Measurements from ENCODE around the gene HDAC2. TPM values are rescaled to one million over a fixed set of nuclear protein-coding genes. Genes with fewer than 3 reads are reported as not detected.
A peak's percentile ranks its signal among the peaks of the same experiment; 100 is the strongest.
"Not testable (repeated sequence)": the region's sequence is repeated elsewhere in the genome, so short reads cannot be mapped to it uniquely, and the experiment has no call there.

The HDAC2 gene
- total RNA-seq, 3 donors from 2014 or later, result 144 to 160 (median 160) TPM

DNA sequence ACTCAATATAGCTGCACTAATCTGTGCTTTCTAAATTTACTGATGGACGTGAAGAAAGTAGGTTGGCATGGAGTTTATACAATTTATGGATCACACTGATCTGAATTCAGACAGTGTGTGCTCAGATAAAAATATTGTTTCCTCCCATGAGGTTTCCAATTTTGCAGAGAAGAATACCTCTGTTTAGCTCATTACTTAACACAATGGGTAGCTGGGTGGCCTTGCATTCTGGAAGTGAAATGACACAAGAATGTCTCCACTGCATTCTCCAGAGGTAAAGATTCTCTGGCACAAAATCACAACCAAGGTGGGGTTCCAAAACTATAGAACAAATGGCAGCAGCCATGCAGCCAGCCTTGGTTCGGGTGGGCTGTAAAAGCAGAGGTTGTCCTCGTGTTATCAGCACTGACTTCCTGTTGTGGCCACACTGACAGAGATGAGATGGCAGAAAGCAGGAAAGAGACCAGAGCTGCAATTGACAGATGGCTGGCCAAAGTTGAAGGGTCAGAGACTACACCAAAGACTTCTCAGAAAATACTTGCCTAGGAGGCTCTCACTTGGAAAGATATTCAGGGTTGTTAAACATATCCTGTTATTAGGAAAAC, 50.2 kb downstream of the HDAC2 start:
- Mint-ChIP-seq H3K4me1 (ENCODE audit: low read depth) (peaks cover 11% of the 10 kb centered on the region), H3K36me3 (ENCODE audit: insufficient read depth) (no peaks in the 10 kb centered on the region), H3K9me3 (no peaks in the 10 kb centered on the region), H3K4me3 (no peak overlapping the region), H3K27me3 (ENCODE audit: low read depth) (no peaks in the 10 kb centered on the region)
- ATAC-seq (no peak), DNase-seq (no peak)

DNA sequence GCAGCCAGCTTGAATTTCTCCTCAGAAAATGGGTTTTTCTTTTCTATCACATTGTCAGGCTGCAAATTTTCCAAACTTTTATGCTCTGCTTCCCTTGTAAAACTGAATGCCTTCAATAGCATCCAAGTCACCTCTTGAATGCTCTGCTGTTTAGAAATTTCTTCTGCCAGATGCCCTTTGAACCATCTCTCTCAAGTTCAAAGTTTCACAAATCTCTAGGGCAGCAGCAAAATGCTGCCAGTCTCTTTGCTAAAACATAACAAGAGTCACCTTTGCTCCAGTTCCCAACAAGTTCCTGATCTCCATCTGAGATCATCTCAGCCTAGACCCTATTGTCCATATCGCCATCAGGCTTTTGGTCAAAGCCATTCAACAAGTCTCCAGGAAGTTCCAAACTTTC, 60.7 kb downstream of the HDAC2 start:
- DNase-seq; ATAC-seq; H3K4me1 Mint-ChIP-seq (ENCODE audit: low read depth); H3K4me3 Mint-ChIP-seq; H3K9me3 Mint-ChIP-seq; H3K36me3 Mint-ChIP-seq (ENCODE audit: insufficient read depth); H3K27me3 Mint-ChIP-seq (ENCODE audit: low read depth): not testable (repeated sequence)

DNA sequence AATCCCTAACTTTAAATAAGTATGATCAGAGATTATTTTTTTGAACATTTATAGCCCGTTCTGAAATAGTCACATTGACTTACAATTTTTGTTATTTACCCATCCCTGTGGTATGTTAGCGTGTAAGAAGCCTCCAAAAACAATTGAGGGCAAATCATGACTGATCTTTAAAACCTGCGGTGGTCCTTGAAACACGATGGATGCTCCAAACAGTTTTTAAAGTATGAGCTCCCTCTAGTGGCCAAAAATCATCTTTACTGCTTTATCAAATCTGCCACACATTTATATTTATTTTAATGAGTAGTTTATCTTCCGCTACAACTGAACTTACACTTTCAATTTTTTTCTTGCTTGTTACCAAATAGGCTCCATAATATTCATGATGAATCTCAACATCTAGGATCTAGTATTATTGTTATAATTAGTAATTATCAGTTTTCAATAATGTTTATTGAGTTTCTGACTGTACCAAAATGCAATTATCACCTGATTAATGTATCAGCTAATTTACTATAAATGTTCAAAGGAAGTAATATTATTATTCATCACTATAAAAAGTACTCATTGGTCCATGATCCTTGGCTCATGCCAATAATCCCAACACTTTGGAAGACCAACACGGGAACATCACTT, 61.6 kb downstream of the HDAC2 start:
- H3K36me3 Mint-ChIP-seq (ENCODE audit: insufficient read depth), result no peaks in the 10 kb centered on the region
- no peaks in the 10 kb centered on the region for H3K9me3 Mint-ChIP-seq
- DNase-seq (no peak), ATAC-seq (peak in 1 of 2 donors; percentile 61)
- H3K4me1 Mint-ChIP-seq (ENCODE audit: low read depth), result no peaks in the 10 kb centered on the region
- H3K27me3 Mint-ChIP-seq (ENCODE audit: low read depth), result peaks cover 3% of the 10 kb centered on the region
- no peak overlapping the region for H3K4me3 Mint-ChIP-seq

DNA sequence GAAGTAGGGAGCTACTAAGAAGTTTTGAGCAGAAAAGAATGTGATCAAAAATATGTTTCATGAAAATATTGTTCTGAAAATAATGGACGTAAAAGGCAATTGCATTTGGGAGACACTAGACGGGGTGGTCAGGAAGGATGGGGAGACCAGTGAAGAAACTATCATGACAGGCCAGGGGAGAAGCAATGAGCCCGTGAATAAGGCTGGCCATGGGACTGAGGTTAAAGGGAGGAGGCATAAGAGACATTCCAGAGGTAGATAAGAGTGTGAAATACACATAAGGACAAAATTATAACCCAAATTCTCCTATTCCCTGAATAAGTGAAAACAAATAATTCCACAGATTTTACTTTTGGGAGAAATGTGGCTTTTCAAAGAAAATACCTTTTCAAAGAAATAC, 62.1 kb downstream of the HDAC2 start:
- DNase-seq (no peak), ATAC-seq (no peak)
- Mint-ChIP-seq H3K27me3 (ENCODE audit: low read depth) (peaks cover 6% of the 10 kb centered on the region), H3K36me3 (ENCODE audit: insufficient read depth) (no peaks in the 10 kb centered on the region), H3K4me1 (ENCODE audit: low read depth) (no peaks in the 10 kb centered on the region), H3K9me3 (no peaks in the 10 kb centered on the region), H3K4me3 (no peak overlapping the region)

DNA sequence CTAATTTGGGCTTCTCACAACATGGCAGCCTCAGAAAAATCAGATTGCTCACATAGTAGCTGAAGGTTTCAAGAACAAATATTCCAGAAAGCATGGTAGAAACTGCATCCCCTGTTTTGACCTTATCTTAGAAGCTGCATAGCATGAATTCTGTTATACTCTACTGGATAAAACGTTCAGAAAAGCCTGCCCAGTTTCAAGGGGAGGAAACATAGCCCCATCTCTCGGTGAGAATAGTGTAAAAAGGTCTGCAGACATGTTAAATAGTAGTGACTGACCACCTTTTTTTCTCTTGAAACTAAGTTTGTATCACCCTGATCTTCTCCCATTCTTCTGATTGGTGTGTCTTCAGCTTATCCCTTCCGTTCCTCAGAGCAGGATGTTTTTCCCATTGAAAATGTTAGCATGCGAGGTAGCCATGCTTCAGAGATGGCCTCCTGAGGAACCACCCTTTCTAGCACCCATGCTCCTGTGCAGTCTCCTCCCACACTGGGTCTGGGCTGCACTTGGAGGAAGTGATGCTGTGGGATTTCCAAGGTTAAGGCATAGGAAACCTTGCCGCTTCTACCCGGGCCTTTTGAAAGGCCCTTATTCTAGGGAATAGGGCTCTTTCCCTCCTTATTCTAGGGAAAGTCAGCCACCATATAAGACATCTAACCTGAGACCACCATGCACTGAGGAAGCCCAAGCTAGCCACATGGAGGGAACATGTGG, 63.7 kb downstream of the HDAC2 start:
- ATAC-seq (no peak), DNase-seq (no peak)
- Mint-ChIP-seq H3K4me1 (ENCODE audit: low read depth) (no peaks in the 10 kb centered on the region), H3K9me3 (no peaks in the 10 kb centered on the region), H3K27me3 (ENCODE audit: low read depth) (peaks cover 6% of the 10 kb centered on the region), H3K4me3 (no peak overlapping the region), H3K36me3 (ENCODE audit: insufficient read depth) (no peaks in the 10 kb centered on the region)

DNA sequence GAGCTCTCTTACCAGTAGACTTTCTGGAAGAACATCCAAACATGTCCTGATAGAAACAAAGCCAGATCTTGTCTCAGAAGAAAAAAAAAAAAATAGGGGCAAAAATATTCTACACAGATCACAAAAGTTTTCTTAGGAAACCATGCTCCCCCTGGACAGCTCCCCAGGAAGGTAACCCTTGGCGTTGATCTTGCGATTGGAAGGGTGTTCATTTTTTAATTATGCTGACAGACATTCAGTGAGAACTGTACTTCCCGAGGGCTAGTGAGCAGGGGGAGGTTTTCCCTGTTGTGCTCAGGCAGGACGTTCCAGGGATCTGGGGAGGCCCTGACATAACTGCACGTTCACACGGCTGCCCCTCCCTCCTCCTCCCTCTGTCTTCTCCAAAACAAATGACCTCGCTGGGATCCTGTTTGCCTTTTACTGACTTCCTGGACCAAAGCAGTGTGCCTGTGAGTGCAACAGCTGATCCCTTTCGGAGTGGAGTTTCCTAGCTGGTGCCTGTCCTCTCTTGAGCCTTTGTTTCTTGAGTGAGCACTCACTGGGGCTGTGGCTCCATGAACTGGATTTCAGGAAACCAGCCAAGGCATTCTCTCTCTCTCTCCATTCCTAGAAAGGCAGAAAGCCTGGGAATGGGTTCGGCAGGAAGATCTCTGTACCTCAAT, 67.2 kb downstream of the HDAC2 start:
- Mint-ChIP-seq H3K4me3 (no peak overlapping the region), H3K4me1 (ENCODE audit: low read depth) (no peaks in the 10 kb centered on the region), H3K36me3 (ENCODE audit: insufficient read depth) (no peaks in the 10 kb centered on the region), H3K27me3 (ENCODE audit: low read depth) (peaks cover 4% of the 10 kb centered on the region), H3K9me3 (no peaks in the 10 kb centered on the region)
- ATAC-seq, result no peak
- DNase-seq, result no peak

DNA sequence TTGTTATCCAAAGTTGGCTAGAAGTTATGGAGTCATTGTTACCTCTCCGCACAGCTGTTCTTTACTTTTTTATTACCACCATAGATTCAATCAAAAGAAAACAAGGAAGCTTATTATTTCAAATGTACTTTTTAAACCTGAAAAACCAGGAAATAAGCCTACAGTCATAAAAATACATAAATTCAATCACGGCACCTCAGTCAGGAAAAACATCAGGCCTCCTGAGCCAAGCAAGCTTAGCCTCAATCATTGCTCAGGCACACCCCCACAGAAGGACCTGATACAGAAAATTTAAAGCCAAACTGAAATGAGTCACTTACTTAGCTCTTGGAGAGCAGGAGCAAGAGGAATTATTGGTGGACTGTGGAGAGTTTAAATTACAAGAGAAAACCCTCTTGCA, 69.5 kb downstream of the HDAC2 start:
- H3K4me3 Mint-ChIP-seq, result no peak overlapping the region
- no peak for ATAC-seq
- no peaks in the 10 kb centered on the region for H3K36me3 Mint-ChIP-seq (ENCODE audit: insufficient read depth)
- H3K27me3 Mint-ChIP-seq (ENCODE audit: low read depth), result peaks cover 2% of the 10 kb centered on the region
- no peak for DNase-seq
- H3K9me3 Mint-ChIP-seq, result no peaks in the 10 kb centered on the region
- no peaks in the 10 kb centered on the region for H3K4me1 Mint-ChIP-seq (ENCODE audit: low read depth)

DNA sequence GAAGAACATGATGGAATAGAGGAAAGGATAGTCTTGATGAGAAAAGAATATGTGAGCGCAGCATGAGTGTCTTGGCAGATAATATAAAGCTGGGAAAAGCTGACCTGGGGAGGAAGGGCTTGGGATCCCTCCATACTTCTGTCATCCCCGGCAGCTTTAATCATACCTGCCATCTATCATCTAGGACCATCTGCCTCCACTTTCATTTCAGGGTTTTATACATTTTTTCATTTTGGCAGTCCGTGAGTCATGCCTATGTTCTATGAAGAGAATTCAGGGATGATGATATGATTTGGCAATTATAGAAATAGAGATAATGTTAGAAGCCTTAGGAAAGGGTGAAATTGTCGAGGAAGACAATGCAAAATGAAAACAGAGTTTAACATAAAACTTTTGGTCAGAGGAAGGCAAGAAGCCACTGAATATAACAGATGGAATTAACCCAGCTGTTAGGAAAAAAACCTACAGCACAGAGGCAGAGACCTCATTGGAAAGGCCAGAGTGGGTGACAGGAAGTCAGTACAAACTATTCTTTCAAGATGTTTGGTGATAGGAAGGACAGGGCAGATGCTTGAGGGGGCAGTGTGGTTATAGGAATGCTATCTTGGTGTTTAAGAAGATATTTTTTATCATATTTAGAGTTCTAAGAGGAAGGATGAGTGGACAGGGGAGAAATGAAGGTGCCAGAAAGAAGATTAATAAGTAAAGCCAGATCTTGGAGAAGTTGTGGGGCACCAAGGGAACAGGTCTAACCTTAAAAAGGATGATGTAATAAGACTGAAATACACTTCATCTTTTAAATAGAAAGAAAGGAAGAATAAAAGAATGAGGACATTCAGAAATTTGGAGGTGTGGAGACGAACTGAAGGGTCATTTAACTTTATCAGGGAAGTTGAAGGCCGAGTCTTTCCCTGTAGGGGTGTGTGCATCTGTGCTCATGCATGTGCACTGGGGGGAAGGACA, 76.0 kb downstream of the HDAC2 start:
- ATAC-seq (no peak), DNase-seq (no peak)
- H3K4me3 Mint-ChIP-seq, result no peak overlapping the region
- no peaks in the 10 kb centered on the region for H3K36me3 Mint-ChIP-seq (ENCODE audit: insufficient read depth)
- H3K27me3 Mint-ChIP-seq (ENCODE audit: low read depth), result peaks cover 2% of the 10 kb centered on the region
- H3K4me1 Mint-ChIP-seq (ENCODE audit: low read depth), result no peaks in the 10 kb centered on the region
- peaks cover 4% of the 10 kb centered on the region for H3K9me3 Mint-ChIP-seq

DNA sequence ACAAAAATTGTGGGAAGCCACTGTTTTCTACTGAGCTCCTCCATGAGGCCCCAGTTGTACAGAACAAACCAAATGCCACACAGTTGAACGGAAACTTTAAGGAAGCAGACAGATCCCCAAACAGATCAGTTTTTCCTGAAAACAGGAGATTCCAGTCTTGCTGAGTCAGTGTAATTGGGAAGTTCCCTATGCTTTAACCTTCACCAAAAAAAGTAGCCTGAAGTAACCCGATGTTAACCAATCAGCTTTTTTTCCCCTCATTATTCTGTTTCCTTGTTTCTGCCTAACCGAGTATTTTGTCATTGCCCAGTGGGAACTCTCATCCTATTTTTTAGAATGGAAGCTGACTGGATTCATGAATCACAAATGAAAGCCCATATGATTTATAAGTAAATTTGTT, 77.1 kb downstream of the HDAC2 start:
- ATAC-seq, result no peak
- peaks cover 2% of the 10 kb centered on the region for H3K27me3 Mint-ChIP-seq (ENCODE audit: low read depth)
- DNase-seq, result no peak
- peaks cover 4% of the 10 kb centered on the region for H3K9me3 Mint-ChIP-seq
- H3K4me1 Mint-ChIP-seq (ENCODE audit: low read depth), result no peaks in the 10 kb centered on the region
- no peaks in the 10 kb centered on the region for H3K36me3 Mint-ChIP-seq (ENCODE audit: insufficient read depth)
- H3K4me3 Mint-ChIP-seq, result no peak overlapping the region

DNA sequence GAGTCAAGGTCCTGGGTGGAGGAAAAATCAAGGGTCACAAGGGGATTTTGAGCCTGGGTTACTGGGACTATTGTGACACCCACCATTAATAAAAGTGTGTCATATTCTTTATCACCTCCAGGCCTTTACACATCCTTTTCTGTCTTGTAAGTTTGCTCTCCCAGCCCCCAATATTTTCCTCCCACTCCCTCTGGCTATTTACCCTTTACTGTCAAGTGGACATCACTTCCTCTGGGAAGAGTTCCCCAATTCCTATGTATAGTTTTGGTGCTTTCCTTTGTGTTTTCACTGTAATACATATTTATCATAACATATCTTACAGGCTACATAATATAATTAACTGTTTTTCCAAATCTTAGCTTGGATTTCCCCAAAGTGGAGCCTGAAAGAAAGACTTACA, 77.5 kb downstream of the HDAC2 start:
- peaks cover 4% of the 10 kb centered on the region for H3K27me3 Mint-ChIP-seq (ENCODE audit: low read depth)
- H3K4me3 Mint-ChIP-seq, result no peak overlapping the region
- DNase-seq, result no peak
- H3K4me1 Mint-ChIP-seq (ENCODE audit: low read depth), result no peaks in the 10 kb centered on the region
- H3K36me3 Mint-ChIP-seq (ENCODE audit: insufficient read depth), result no peaks in the 10 kb centered on the region
- peaks cover 4% of the 10 kb centered on the region for H3K9me3 Mint-ChIP-seq
- no peak for ATAC-seq

DNA sequence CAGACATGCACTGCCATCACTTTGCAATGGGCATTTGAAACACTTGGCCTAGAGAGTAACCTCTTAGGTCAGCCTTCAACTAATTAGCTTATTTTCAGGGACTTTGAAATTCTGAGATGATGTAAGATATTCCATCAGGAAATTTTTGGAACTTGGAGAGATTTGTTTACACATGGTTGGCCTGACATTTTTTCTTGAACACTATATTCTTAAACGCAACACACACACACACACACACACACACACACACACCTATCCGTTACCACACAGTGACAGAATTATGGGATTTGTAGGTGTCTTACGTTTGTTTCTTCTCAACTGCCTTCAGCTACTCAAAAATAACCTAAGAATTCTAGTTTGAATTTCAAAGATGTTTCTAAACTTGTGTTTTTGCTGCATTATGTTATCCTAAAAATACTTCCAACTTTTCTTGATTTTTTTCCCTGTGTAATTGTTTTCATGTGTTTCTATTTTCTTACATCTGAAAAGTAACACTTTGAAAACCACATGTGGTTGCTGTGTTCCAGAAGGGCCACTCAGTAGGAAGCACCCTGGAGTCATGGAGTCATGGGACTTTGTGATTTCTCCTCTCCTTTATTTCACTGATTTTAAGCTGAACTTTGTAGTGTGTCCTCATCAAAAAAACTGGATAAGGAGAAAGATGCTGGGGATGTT, 81.9 kb downstream of the HDAC2 start:
- Mint-ChIP-seq H3K27me3 (ENCODE audit: low read depth) (peaks cover 13% of the 10 kb centered on the region), H3K9me3 (peaks cover 4% of the 10 kb centered on the region), H3K4me1 (ENCODE audit: low read depth) (no peaks in the 10 kb centered on the region), H3K4me3 (no peak overlapping the region), H3K36me3 (ENCODE audit: insufficient read depth) (no peaks in the 10 kb centered on the region)
- DNase-seq (no peak), ATAC-seq (no peak)

DNA sequence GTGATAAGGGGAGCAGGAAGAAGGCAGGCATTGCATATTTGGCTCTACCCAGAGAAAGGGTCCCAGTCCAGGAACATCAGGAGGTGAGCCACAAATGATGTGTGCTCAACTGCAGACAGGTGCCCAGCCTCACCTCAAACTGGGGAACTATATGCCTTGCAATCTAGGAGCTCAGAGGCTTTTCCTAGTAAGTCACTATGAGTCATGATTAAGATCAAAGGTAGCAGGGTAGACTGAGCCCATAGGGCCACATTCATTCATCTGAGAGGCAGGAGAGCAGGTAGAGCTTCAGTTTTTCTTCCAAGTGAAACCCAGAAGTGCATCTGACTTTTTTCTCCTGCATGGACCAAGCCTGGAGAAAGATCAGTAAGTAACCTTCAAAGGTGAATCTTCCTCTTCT, 82.5 kb downstream of the HDAC2 start:
- no peak overlapping the region for H3K4me3 Mint-ChIP-seq
- H3K27me3 Mint-ChIP-seq (ENCODE audit: low read depth), result peaks cover 13% of the 10 kb centered on the region
- peaks cover 4% of the 10 kb centered on the region for H3K9me3 Mint-ChIP-seq
- H3K4me1 Mint-ChIP-seq (ENCODE audit: low read depth), result no peaks in the 10 kb centered on the region
- ATAC-seq, result no peak
- H3K36me3 Mint-ChIP-seq (ENCODE audit: insufficient read depth), result no peaks in the 10 kb centered on the region
- DNase-seq, result no peak

DNA sequence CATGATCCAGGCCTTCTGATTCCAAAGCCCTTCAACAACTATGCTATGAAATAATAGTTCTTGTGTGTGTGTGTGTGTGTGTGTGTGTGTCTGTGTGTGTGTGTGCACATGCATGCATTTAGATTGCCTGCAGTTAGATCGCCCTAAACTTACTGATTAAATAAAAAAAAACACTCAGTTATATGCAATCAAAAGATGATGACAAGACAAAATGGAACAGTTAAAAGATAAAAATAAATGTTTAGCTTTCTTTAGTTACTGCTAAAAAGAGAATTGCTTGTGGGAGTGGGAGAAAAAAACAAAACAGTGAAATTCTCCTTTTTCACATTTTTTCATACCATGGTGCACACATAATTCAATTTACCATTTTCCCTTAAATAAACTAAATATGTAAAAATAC, 84.4 kb downstream of the HDAC2 start:
- ATAC-seq (no peak), DNase-seq (no peak)
- H3K27me3 Mint-ChIP-seq (ENCODE audit: low read depth), result peaks cover 14% of the 10 kb centered on the region
- no peaks in the 10 kb centered on the region for H3K9me3 Mint-ChIP-seq
- no peak overlapping the region for H3K4me3 Mint-ChIP-seq
- H3K4me1 Mint-ChIP-seq (ENCODE audit: low read depth), result no peaks in the 10 kb centered on the region
- no peaks in the 10 kb centered on the region for H3K36me3 Mint-ChIP-seq (ENCODE audit: insufficient read depth)
